ENCODE results near the gene CCDC158.

CCDC158 gene

DNA sequence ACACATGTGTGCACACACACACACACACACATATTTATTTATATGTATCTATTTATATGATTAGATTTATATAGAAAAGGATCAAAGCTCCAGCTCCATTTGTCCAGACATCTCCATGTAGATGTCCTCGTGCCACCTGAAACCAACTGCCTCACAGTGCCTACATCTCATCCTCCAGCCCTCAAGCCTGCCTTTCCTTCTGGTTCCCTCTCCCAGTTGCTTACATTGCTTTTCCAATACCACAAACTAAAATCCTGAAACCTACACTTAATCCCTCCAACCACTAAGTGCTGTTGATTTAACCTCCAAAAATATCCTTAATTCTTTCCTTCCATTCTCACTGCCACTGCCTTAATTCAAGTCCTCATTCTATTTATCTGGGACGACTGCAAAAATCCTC is 63.0 kb downstream of the CCDC158 start:
- H3K27ac ChIP-seq: no peak overlapping the region
- TF ChIP-seq ZFX (IDR thresholded peaks at IDR 0.05; ENCODE audit: borderline replicate concordance) (no peak), CTCF (IDR thresholded peaks at IDR 0.05) (no peak)

DNA sequence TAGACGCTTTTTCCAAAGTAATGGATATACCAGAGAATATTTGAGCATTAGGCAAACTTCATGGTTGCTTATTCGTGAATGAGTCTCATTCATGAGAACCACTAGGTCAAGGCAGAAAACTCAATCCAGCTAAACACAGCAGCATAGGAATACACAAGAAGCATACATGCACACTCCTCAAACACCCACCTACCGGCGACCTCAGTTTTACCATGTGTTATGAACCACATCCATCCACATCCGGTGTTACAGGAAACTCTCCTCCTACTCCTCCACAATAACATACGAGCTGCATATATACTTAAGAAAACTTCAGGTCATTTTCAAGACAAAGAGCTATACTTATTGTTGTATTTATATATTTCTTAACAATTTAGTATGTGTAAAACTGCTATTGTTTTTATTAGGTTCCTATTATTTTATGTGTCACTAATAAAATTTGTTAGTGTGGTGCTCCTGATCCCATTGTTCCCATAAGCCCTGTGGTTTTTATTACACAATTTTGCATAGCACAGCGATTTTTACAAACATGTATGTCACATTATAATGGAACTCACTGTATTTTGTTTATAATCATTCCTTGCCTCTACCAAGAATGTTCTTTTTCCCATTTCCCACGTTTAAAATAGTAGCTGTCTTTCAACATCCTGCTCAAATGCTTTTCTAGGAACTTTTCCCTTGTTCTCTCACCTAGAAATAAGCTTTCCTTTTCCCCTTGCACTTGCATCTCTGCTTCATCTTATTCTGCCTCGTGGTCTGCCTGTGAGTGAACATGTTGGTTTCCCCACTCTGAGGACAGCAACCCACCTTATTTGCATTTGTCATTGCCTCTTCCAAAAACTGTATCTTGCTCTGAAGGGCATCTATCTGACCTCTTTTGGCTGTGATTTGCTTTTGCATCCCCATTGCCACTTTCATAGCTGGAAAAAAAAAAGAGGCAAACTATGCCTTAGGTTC is 66.1 kb downstream of the CCDC158 start:
- H3K27ac ChIP-seq: no peak overlapping the region
- no peak for TF ChIP-seq ZFX (IDR thresholded peaks at IDR 0.05; ENCODE audit: borderline replicate concordance)
- TF ChIP-seq CTCF (IDR thresholded peaks at IDR 0.05): no peak

GRCh38 chr4:76342803-76343202 is 78.1 kb downstream of the CCDC158 start:
- TF ChIP-seq CTCF (IDR thresholded peaks at IDR 0.05) (no peak), ZFX (IDR thresholded peaks at IDR 0.05; ENCODE audit: borderline replicate concordance) (no peak)
- no peak overlapping the region for H3K27ac ChIP-seq

- no peak overlapping the region for H3K27ac ChIP-seq
- TF ChIP-seq ZFX (IDR thresholded peaks at IDR 0.05; ENCODE audit: borderline replicate concordance): no peak
- TF ChIP-seq CTCF (IDR thresholded peaks at IDR 0.05): no peak
Measured at GRCh38 chr4:76342191-76342590, 78.8 kb downstream of the CCDC158 start.

DNA sequence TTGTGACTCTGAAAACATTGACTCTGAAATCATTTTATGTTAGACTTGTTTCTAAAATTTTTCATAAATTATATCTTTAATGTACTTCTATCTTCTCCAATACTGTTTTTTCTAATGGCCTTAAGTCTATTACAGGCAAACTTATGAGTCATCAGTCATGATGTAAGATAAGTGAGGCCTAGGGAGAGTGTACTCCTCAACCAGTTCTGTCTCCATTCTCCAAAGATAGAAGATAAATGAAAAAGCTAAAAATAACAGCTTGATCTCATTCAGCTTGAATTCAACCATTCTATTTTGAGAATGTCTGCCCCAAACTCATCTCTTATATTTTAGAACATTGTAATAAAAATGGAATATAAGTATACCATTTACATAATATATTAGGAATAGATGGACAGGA is 79.9 kb downstream of the CCDC158 start:
- H3K27ac ChIP-seq: no peak overlapping the region
- TF ChIP-seq ZFX (IDR thresholded peaks at IDR 0.05; ENCODE audit: borderline replicate concordance) (no peak), CTCF (IDR thresholded peaks at IDR 0.05) (no peak)

DNA sequence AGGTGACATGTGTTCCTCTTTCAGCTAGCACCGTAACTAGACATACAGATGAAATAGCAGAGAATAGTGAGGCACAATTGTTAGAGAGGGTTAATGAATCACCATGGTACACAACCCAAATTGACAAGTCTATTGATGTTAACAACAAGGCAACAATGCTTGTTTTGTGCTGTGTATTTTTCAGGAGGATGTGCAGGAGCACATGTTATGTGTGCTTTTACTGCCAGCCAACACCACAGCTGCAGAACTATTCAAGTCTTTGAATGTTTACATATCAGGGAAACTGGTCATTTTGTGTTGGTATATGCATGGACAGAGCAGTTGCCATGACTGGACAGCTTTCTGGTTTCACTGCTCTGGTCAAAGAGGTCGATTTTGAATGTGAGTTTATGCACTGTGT is 81.6 kb downstream of the CCDC158 start:
- TF ChIP-seq CTCF (IDR thresholded peaks at IDR 0.05) (no peak), ZFX (IDR thresholded peaks at IDR 0.05; ENCODE audit: borderline replicate concordance) (no peak)
- no peak overlapping the region for H3K27ac ChIP-seq

DNA sequence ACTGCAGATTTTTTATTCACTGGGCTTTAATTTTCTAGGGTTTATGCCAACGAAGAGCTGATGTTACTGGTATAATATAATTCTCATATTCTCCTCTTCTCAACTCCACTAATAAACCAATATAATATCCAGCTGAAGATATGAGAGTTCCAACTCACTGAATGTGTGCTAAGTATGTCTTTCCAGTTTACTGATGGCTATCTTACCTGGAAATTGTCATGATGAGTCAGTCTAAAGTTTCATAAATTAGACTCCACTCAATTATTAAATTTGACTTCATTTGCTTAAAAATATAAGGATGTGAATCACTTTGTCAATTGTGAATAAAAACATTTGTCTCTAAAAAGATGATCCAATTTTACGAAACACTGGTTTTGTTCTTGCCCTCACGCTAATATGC is 86.1 kb downstream of the CCDC158 start:
- TF ChIP-seq CTCF (IDR thresholded peaks at IDR 0.05) (no peak), ZFX (IDR thresholded peaks at IDR 0.05; ENCODE audit: borderline replicate concordance) (no peak)
- H3K27ac ChIP-seq: no peak overlapping the region
